DOHH2 (cell line): ENCODE measurements around the gene CDC25B.

ENCODE experiments used
- H3F3A ChIP-seq: fragments of 200-600 bp; sonication (generic), shearing (Covaris generic); 2 replicates; pipeline ENCODE4 v1.6.0; 2016; ENCODE audit warnings: antibody characterized with exemption, mild to moderate bottlenecking; ENCODE audit not compliant: control insufficient read depth, insufficient read depth
- H3K27ac ChIP-seq: fragments of 200-600 bp; sonication (generic); 2 replicates; pipeline ENCODE4 v1.5.1; 2014; ENCODE audit warnings: low read depth, mild to moderate bottlenecking, low read length, moderate library complexity
- H3K27me3 ChIP-seq: fragments of 200-600 bp; sonication (generic); 2 replicates; pipeline ENCODE4 v1.6.1; 2014; ENCODE audit warnings: mild to moderate bottlenecking, low read length, mixed read lengths; ENCODE audit not compliant: control insufficient read depth
- H3K36me3 ChIP-seq: fragments of 200-600 bp; sonication (generic); 2 replicates; pipeline ENCODE4 v1.6.1; 2014; ENCODE audit warnings: mild to moderate bottlenecking, low read length, moderate library complexity, mixed read lengths; ENCODE audit not compliant: control insufficient read depth
- H3K4me1 ChIP-seq: fragments of 200-600 bp; sonication (generic); 2 replicates; pipeline ENCODE4 v1.6.1; 2014; ENCODE audit warnings: mild to moderate bottlenecking, low read length, mixed read lengths; ENCODE audit not compliant: control insufficient read depth
- H3K4me2 ChIP-seq: fragments of 200-600 bp; sonication (generic); 2 replicates; pipeline ENCODE4 v1.6.0; 2014; ENCODE audit warnings: mild to moderate bottlenecking, low read length, moderate library complexity
- H3K4me3 ChIP-seq: fragments of 200-600 bp; sonication (generic); 2 replicates; pipeline ENCODE4 v1.5.1; 2014; ENCODE audit warnings: mild to moderate bottlenecking, low read length, mixed read lengths
- H3K79me2 ChIP-seq: fragments of 200-600 bp; sonication (generic); 2 replicates; pipeline ENCODE4 v1.6.1; 2014; ENCODE audit warnings: mild to moderate bottlenecking, low read length, mixed read lengths; ENCODE audit not compliant: control insufficient read depth
- H3K9me2 ChIP-seq: fragments of 200-600 bp; sonication (generic); replicated peaks from 2 replicates; pipeline ENCODE4 v1.6.1; 2014; ENCODE audit warnings: mild to moderate bottlenecking, low read length, mixed read lengths; ENCODE audit not compliant: control insufficient read depth
- H3K9me3 ChIP-seq: fragments of 200-600 bp; sonication (generic); 2 replicates; pipeline ENCODE4 v1.6.1; 2014; ENCODE audit warnings: antibody characterized with exemption, low read length, mixed read lengths; ENCODE audit not compliant: control insufficient read depth, insufficient read depth
- H4K20me1 ChIP-seq: fragments of 200-600 bp; sonication (generic); 2 replicates; pipeline ENCODE4 v1.6.0; 2014; ENCODE audit warnings: low read depth, mild to moderate bottlenecking, antibody characterized with exemption, low read length, moderate library complexity; ENCODE audit not compliant: control insufficient read depth, insufficient read depth
- CTCF ChIP-seq: fragments of 200-600 bp; sonication (generic); IDR thresholded peaks from one replicate; pipeline ENCODE4 v1.5.1; 2014; ENCODE audit warnings: antibody characterized with exemption, mild to moderate bottlenecking, low read depth, low read length; ENCODE audit not compliant: poor library complexity, severe bottlenecking
- EZH2phosphoT487 ChIP-seq: fragments of 200-600 bp; sonication (generic); IDR thresholded peaks from 2 replicates; pipeline ENCODE4 v1.6.1; 2017; ENCODE audit warnings: borderline replicate concordance, mild to moderate bottlenecking, antibody characterized with exemption, low read length, moderate library complexity, mixed read lengths

CDC25B gene

GRCh38 chr20:3781153-3781910, 14.8 kb upstream of the CDC25B start, which contains the start of gene SPEF1:
Gene SPEF1 (minus strand): TSS chr20:3781448. CDS start chr20:3781287, 161 bp downstream.
- H3F3A ChIP-seq: peaks cover 7% of the 10 kb centered on the region; the same call in 1 of the 2 replicates
- no peaks in the 10 kb centered on the region for H3K9me3 ChIP-seq
- H3K36me3 ChIP-seq: peaks cover 21% of the 10 kb centered on the region
- H3K79me2 ChIP-seq: peaks cover 31% of the 10 kb centered on the region
- peak within 1 kb of the TSS; percentile 42 for H3K4me3 ChIP-seq
- peaks cover 9% of the 10 kb centered on the region; the same call in 1 of the 2 replicates for H4K20me1 ChIP-seq
- H3K9me2 ChIP-seq: no peaks in the 10 kb centered on the region
- H3K27me3 ChIP-seq: peaks cover 24% of the 10 kb centered on the region
- H3K27ac ChIP-seq: no peak within 1 kb of the TSS
- H3K4me2 ChIP-seq: peak within 1 kb of the TSS; percentile 48
- TF ChIP-seq CTCF: peak; percentile 52
- no peak for TF ChIP-seq EZH2phosphoT487
- H3K4me1 ChIP-seq: peaks cover 63% of the 10 kb centered on the region

- H3K4me1 ChIP-seq: peaks cover 60% of the 10 kb centered on the region
- no peak overlapping the region for H3K27ac ChIP-seq
- peaks cover 39% of the 10 kb centered on the region for H3K79me2 ChIP-seq
- H3F3A ChIP-seq: peaks cover 7% of the 10 kb centered on the region; the same call in 1 of the 2 replicates
- H3K36me3 ChIP-seq: peaks cover 21% of the 10 kb centered on the region
- no peaks in the 10 kb centered on the region for H3K9me2 ChIP-seq
- no peaks in the 10 kb centered on the region for H3K9me3 ChIP-seq
- peaks cover 22% of the 10 kb centered on the region for H3K27me3 ChIP-seq
- H3K4me2 ChIP-seq: no peak overlapping the region
- H4K20me1 ChIP-seq: peaks cover 9% of the 10 kb centered on the region; the same call in 1 of the 2 replicates
- TF ChIP-seq EZH2phosphoT487: no peak
- no peak for TF ChIP-seq CTCF
- H3K4me3 ChIP-seq: no peak overlapping the region
Measured at GRCh38 chr20:3782597-3782996, 13.5 kb upstream of the CDC25B start.

GRCh38 chr20:3783068-3783489, 13.0 kb upstream of the CDC25B start:
- Histone ChIP-seq H3K4me3 (no peak overlapping the region), H3K27ac (no peak overlapping the region), H3K4me1 (peaks cover 60% of the 10 kb centered on the region), H3F3A (peaks cover 7% of the 10 kb centered on the region; the same call in 1 of the 2 replicates), H3K79me2 (peaks cover 40% of the 10 kb centered on the region), H4K20me1 (peaks cover 9% of the 10 kb centered on the region; the same call in 1 of the 2 replicates), H3K36me3 (peaks cover 21% of the 10 kb centered on the region), H3K9me3 (no peaks in the 10 kb centered on the region), H3K9me2 (no peaks in the 10 kb centered on the region), H3K4me2 (peak overlapping the region; percentile 22; the same call in 1 of the 2 replicates), H3K27me3 (peaks cover 17% of the 10 kb centered on the region)
- TF ChIP-seq CTCF: no peak
- no peak for TF ChIP-seq EZH2phosphoT487
